Activated naive CD8-positive, alpha-beta T cell treated with anti-CD3 and anti-CD28 coated beads, Interleukin-2, amount 10 ng/mL, durations not matched to agents 7 days and 5 days (primary cell): ENCODE data around the gene SLC6A4. TPM values are rescaled to one million over a fixed set of nuclear protein-coding genes. Genes with fewer than 3 reads are reported as not detected.

Experiments
- ATAC-seq: fragments of 150-1000 bp; cut with Tn5 transposase; one replicate; pipeline ENCODE4 v1.10.0; 2021; ENCODE audit warnings: low read depth, moderate library complexity
- POLR2A ChIA-PET: fragments of 350-600 bp; sonication (Branson Sonifier 250); formaldehyde crosslinking; loops from one replicate; lab custom pipeline; 2021; ENCODE audit warnings: antibody characterized with exemption; lab: Charles Lee
- DNase-seq: peaks from one replicate; pipeline ENCODE4 v3.0.0; 2021
- H3K27ac Mint-ChIP-seq: one replicate; pipeline ENCODE4 v1.8.0; 2022; ENCODE audit warnings: mild to moderate bottlenecking, mixed read lengths
- H3K27me3 Mint-ChIP-seq: one replicate; pipeline ENCODE4 v1.8.0; 2022; ENCODE audit warnings: mild to moderate bottlenecking, moderate library complexity, mixed read lengths
- H3K36me3 Mint-ChIP-seq: one replicate; pipeline ENCODE4 v1.8.0; 2021; ENCODE audit warnings: mild to moderate bottlenecking, mixed read lengths
- H3K4me1 Mint-ChIP-seq: one replicate; pipeline ENCODE4 v1.8.0; 2021; ENCODE audit warnings: mixed read lengths
- H3K4me3 Mint-ChIP-seq: one replicate; pipeline ENCODE4 v1.8.0; 2022; ENCODE audit warnings: mild to moderate bottlenecking, moderate library complexity, mixed read lengths
- H3K9me3 Mint-ChIP-seq: one replicate; pipeline ENCODE4 v1.8.0; 2021; ENCODE audit warnings: mixed read lengths
- total RNA-seq, 2 experiments: library from RNA; stranded (reverse); gene quantifications; one replicate each; pipeline ENCODE4 v1.2.3, GENCODE V29; 2021

The SLC6A4 gene
- total RNA-seq, 2 experiments from 2014 or later = not detected

- Mint-ChIP-seq H3K36me3 (no peaks in the 10 kb centered on the region), H3K9me3 (no peaks in the 10 kb centered on the region), H3K4me3 (no peak overlapping the region), H3K4me1 (no peaks in the 10 kb centered on the region), H3K27ac (no peak overlapping the region), H3K27me3 (peaks cover 6% of the 10 kb centered on the region)
- POLR2A ChIA-PET = no interaction called here
- ATAC-seq = no peak
- no peak for DNase-seq
Measured at GRCh38 chr17:30222251-30222650, 13.2 kb downstream of the SLC6A4 start.

- H3K4me3 Mint-ChIP-seq = no peak overlapping the region
- no peak overlapping the region for H3K27ac Mint-ChIP-seq
- H3K27me3 Mint-ChIP-seq = peaks cover 6% of the 10 kb centered on the region
- ATAC-seq (no peak), DNase-seq (no peak)
- H3K4me1 Mint-ChIP-seq = no peaks in the 10 kb centered on the region
- no peaks in the 10 kb centered on the region for H3K36me3 Mint-ChIP-seq
- no peaks in the 10 kb centered on the region for H3K9me3 Mint-ChIP-seq
- POLR2A ChIA-PET = no interaction called here
Measured at GRCh38 chr17:30221346-30221745, 14.2 kb downstream of the SLC6A4 start.

DNA sequence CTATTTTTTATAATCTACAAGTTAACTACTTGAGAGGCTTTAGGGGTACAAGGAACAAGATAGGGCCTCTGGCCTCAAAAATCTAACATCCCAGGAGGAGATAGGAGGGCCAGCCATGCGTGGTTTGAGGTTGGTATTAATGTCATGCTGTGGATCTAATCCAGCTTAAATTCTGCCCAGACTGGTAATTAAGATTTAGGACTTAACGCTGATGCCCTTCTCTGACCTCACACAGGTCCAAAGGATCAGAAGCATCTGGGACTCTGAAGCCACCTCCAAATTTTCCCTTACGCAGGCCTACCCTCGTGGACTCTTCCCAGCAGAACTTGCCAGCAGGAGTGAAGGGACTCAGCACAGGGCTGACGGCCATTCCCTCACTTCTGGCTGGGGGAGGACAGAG, 15.1 kb downstream of the SLC6A4 start:
- Mint-ChIP-seq H3K27me3 (peaks cover 2% of the 10 kb centered on the region), H3K36me3 (no peaks in the 10 kb centered on the region), H3K4me3 (no peak overlapping the region), H3K9me3 (no peaks in the 10 kb centered on the region), H3K27ac (no peak overlapping the region), H3K4me1 (no peaks in the 10 kb centered on the region)
- DNase-seq (no peak), ATAC-seq (no peak)
- POLR2A ChIA-PET = no interaction called here

DNA sequence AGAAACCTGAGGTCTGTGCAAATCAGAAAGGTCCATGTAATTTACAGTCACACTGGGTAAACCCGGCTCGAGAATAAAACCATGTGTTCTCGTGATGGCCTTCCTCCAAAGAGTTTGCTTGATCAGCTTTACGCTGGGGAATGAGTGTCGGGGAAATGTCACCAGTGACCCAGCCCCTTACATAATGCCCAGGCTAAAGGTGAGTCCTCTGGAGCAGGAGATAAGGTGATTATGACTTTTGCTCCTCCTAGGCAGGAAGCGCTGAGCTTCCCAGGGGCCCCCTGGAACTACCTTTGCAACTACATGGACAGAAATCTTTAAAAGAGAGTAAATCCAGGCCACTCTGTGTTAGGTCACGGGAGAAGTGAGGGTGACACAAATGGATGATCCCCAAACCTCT, 15.7 kb downstream of the SLC6A4 start:
- H3K27me3 Mint-ChIP-seq = peaks cover 2% of the 10 kb centered on the region
- H3K36me3 Mint-ChIP-seq = no peaks in the 10 kb centered on the region
- no peak overlapping the region for H3K4me3 Mint-ChIP-seq
- ATAC-seq = no peak
- no peaks in the 10 kb centered on the region for H3K9me3 Mint-ChIP-seq
- H3K4me1 Mint-ChIP-seq = no peaks in the 10 kb centered on the region
- no peak overlapping the region for H3K27ac Mint-ChIP-seq
- DNase-seq = no peak
- POLR2A ChIA-PET = no interaction called here

DNA sequence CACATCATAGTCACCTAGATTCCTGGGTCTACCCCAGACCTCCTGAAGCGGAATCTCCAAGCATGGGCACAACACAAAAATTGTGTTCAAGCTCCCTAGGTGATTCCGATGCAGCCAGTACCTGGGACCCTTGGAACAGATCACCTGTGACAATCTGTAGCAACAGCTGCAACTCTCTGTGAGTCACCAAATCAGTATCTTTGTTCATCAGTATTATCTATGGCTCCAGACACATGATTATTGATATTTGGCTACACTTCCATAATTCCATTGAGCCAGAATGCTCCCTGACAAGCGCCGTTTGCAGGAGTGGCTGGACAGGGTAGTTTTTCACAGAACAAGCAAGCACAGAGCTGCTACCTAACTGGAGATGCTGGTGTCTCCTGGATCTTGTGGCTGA, 16.2 kb downstream of the SLC6A4 start:
- Mint-ChIP-seq H3K36me3 (no peaks in the 10 kb centered on the region), H3K4me1 (no peaks in the 10 kb centered on the region), H3K27ac (no peak overlapping the region), H3K27me3 (peaks cover 2% of the 10 kb centered on the region), H3K4me3 (no peak overlapping the region), H3K9me3 (no peaks in the 10 kb centered on the region)
- POLR2A ChIA-PET = no interaction called here
- DNase-seq (no peak), ATAC-seq (no peak)

DNA sequence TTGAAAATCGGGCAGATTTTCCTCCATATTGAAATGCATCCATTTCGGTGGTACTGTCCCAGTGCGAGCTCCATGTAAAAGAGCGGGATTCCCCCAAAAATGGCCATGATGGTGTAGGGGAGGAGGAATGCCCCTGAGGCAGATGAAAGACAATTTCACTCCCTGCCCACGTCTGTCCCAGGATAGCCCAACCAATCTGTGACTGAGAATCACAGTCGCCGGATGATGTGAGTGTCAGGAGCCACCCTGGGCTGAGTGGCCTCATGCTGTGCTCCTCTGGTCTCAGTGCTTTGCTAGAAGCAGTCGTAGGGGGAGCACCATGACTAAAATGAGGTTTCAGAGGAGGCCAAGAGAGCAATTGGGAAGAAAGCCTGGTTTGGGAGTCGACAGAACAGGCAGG, 16.7 kb downstream of the SLC6A4 start:
- Mint-ChIP-seq H3K9me3 (no peaks in the 10 kb centered on the region), H3K27me3 (peaks cover 2% of the 10 kb centered on the region), H3K27ac (no peak overlapping the region), H3K36me3 (no peaks in the 10 kb centered on the region), H3K4me1 (no peaks in the 10 kb centered on the region), H3K4me3 (no peak overlapping the region)
- POLR2A ChIA-PET = interaction anchor here (0.6 kb wide), 1 partner anchor 12 kb away, joined by 4 read pairs; no protein-coding TSS in a partner anchor
- ATAC-seq (no peak), DNase-seq (no peak)

DNA sequence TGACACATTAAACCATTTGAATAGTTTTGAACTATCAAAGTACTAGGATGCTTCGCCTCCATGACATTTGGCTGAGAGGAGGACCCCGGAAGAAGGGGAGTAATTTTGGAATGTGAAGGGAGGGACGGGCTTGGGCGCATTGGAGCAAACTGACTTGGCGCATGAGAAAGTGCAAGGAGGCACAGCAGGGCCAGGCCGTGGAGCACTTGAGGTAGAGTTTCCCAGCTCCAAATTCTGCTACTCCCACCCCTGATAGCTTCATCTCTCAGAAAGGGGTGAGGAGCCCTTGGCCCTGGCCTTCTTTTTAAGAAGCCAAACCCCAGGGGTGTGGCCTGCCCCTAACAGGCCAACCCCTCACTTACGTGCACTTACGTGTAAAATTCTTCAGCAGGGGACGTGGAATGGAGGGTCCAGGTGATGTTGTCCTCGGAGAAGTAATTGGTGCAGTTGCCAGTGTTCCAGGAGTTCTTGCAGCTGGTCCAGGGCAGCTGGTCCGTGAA, 17.7 kb downstream of the SLC6A4 start:
- no peaks in the 10 kb centered on the region for H3K36me3 Mint-ChIP-seq
- no peak overlapping the region for H3K4me3 Mint-ChIP-seq
- ATAC-seq = no peak
- H3K27me3 Mint-ChIP-seq = peaks cover 2% of the 10 kb centered on the region
- H3K4me1 Mint-ChIP-seq = no peaks in the 10 kb centered on the region
- POLR2A ChIA-PET = no interaction called here
- no peak for DNase-seq
- H3K27ac Mint-ChIP-seq = no peak overlapping the region
- H3K9me3 Mint-ChIP-seq = no peaks in the 10 kb centered on the region

- H3K36me3 Mint-ChIP-seq = no peaks in the 10 kb centered on the region
- no peaks in the 10 kb centered on the region for H3K4me1 Mint-ChIP-seq
- no peak for DNase-seq
- no peak for ATAC-seq
- no peak overlapping the region for H3K27ac Mint-ChIP-seq
- peaks cover 2% of the 10 kb centered on the region for H3K27me3 Mint-ChIP-seq
- no peaks in the 10 kb centered on the region for H3K9me3 Mint-ChIP-seq
- no peak overlapping the region for H3K4me3 Mint-ChIP-seq
- POLR2A ChIA-PET = no interaction called here
Measured at GRCh38 chr17:30217054-30217453, 18.4 kb downstream of the SLC6A4 start.

DNA sequence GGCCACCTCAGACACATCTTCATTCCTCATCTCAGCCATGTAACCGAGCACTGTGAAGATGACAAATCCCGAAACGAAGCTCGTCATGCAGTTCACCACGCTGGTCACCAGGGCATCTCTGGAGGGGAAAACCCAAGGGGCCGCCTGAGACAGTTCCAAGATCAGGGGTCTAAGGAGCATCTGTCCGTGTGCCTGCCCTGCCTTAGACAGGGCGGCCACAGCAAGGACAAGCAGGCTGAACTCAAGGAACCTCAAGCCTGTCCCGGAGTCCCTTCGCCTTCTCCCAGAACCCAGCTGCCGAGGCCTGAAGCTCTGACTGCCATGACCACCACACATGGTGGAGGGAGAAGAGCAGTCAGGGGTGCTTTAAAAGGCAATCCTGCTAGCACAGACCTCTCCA, 22.7 kb downstream of the SLC6A4 start:
- no peak overlapping the region for H3K4me3 Mint-ChIP-seq
- H3K4me1 Mint-ChIP-seq = no peaks in the 10 kb centered on the region
- POLR2A ChIA-PET = no interaction called here
- H3K27ac Mint-ChIP-seq = no peak overlapping the region
- peaks cover 13% of the 10 kb centered on the region for H3K27me3 Mint-ChIP-seq
- ATAC-seq (no peak), DNase-seq (no peak)
- no peaks in the 10 kb centered on the region for H3K36me3 Mint-ChIP-seq
- H3K9me3 Mint-ChIP-seq = no peaks in the 10 kb centered on the region

DNA sequence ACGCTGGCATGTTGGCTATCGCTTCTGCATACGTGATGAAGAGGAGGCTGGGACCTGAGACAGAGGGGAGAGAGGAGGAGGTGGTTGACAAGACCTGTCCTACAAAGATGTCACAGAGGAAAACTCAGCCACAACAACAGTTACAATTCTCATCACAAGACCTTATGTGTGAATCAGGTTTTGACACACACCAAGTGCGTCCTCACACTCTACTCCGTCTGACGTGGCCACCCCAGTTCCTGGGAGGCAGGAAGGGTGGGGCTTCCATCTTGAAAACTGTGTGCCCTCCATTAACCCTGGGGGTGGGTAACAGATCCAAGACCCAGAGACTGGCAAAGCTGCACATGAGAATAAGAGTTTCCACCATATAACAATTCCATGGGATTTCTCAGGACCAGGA, 24.1 kb downstream of the SLC6A4 start:
- Mint-ChIP-seq H3K4me3 (no peak overlapping the region), H3K9me3 (no peaks in the 10 kb centered on the region), H3K4me1 (no peaks in the 10 kb centered on the region), H3K36me3 (no peaks in the 10 kb centered on the region), H3K27me3 (peaks cover 17% of the 10 kb centered on the region), H3K27ac (no peak overlapping the region)
- no peak for ATAC-seq
- DNase-seq = no peak
- POLR2A ChIA-PET = no interaction called here

DNA sequence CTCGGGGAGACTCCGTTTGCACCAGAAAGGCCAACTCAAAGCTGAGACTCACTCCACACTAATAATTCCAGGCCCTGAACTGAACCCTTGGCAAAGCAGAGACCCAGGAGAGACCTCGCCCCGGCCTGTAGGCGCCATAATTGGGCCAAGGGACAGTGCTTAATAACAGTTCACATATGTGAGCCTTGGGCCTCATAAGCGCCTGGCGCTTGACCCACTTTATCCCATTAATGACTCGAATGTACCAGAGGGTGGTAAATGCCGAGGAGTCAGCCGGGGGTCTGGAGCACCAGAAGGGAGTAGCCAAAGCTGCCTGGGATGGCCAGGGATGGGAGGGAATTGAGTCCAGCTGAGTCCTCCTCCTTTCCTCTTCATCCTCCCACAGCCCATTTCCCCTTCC, 24.6 kb downstream of the SLC6A4 start:
- no peaks in the 10 kb centered on the region for H3K36me3 Mint-ChIP-seq
- no peaks in the 10 kb centered on the region for H3K9me3 Mint-ChIP-seq
- peaks cover 17% of the 10 kb centered on the region for H3K27me3 Mint-ChIP-seq
- DNase-seq (no peak), ATAC-seq (no peak)
- no peaks in the 10 kb centered on the region for H3K4me1 Mint-ChIP-seq
- no peak overlapping the region for H3K27ac Mint-ChIP-seq
- POLR2A ChIA-PET = no interaction called here
- H3K4me3 Mint-ChIP-seq = no peak overlapping the region

GRCh38 chr17:30210366-30210765, 25.1 kb downstream of the SLC6A4 start:
- H3K27me3 Mint-ChIP-seq = peaks cover 17% of the 10 kb centered on the region
- H3K27ac Mint-ChIP-seq = no peak overlapping the region
- no peaks in the 10 kb centered on the region for H3K36me3 Mint-ChIP-seq
- DNase-seq (no peak), ATAC-seq (no peak)
- H3K4me3 Mint-ChIP-seq = no peak overlapping the region
- H3K4me1 Mint-ChIP-seq = no peaks in the 10 kb centered on the region
- no peaks in the 10 kb centered on the region for H3K9me3 Mint-ChIP-seq
- POLR2A ChIA-PET = no interaction called here

DNA sequence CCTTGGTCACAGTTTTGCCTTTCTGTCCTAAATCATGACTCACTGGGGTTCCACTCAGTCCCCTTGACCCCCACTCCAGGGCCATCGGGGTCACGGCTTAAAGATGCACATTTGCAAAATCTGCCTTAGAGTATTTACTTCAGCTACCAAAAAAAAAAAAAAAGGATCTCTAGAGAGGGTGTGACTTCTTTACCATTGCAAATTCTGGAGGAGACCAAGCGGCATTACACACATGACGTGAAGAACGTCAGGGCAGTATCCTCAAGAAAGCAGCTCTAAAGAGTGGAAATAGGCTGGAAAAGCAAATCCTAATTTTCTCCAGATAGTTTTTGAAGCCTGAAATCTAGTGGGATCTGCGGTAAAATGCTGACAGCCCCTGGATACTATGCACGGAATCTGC, 25.6 kb downstream of the SLC6A4 start:
- no peak for DNase-seq
- ATAC-seq = no peak
- H3K9me3 Mint-ChIP-seq = no peaks in the 10 kb centered on the region

GRCh38 chr17:30208214-30208613, 27.3 kb downstream of the SLC6A4 start:
- no peak overlapping the region for H3K4me3 Mint-ChIP-seq
- DNase-seq (no peak), ATAC-seq (no peak)
- H3K36me3 Mint-ChIP-seq = no peaks in the 10 kb centered on the region
- H3K9me3 Mint-ChIP-seq = no peaks in the 10 kb centered on the region
- no peak overlapping the region for H3K27ac Mint-ChIP-seq
- POLR2A ChIA-PET = no interaction called here
- peaks cover 22% of the 10 kb centered on the region for H3K27me3 Mint-ChIP-seq
- no peaks in the 10 kb centered on the region for H3K4me1 Mint-ChIP-seq

More for the DNA sequence above, 25.6 kb downstream of the SLC6A4 start:
- Mint-ChIP-seq H3K4me3 (no peak overlapping the region), H3K4me1 (no peaks in the 10 kb centered on the region), H3K27ac (no peak overlapping the region), H3K27me3 (peaks cover 17% of the 10 kb centered on the region), H3K36me3 (no peaks in the 10 kb centered on the region)
- POLR2A ChIA-PET = no interaction called here

DNA sequence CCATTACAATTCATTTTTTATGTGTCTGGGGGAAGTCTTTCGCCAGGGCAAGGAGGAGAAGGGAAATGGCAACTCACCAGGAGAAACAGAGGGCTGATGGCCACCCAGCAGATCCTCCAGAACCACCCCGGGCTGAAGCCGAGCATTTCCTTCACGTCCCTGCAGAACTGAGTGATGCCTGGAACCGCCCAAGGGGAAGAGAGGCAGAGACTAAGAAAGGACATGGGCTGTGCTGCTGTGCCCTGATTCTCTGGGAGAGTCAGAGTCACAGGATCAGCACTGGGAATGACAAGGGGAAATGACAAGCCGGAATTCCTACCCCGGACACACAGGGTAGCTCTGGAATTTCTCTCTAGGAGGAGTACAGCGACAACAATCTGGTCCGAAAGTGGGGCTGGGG, 27.8 kb downstream of the SLC6A4 start:
- Mint-ChIP-seq H3K36me3 (no peaks in the 10 kb centered on the region), H3K27me3 (peaks cover 28% of the 10 kb centered on the region), H3K27ac (no peak overlapping the region), H3K4me3 (no peak overlapping the region), H3K9me3 (no peaks in the 10 kb centered on the region), H3K4me1 (no peaks in the 10 kb centered on the region)
- POLR2A ChIA-PET = no interaction called here
- DNase-seq (no peak), ATAC-seq (no peak)
